Fibroblast of lung (primary cell): ENCODE measurements around the gene CD109. TPM values are rescaled to one million over a fixed set of nuclear protein-coding genes. Genes with fewer than 3 reads are reported as not detected.

ENCODE experiments used
- DNase-seq, 2 donors: peaks; one replicate each; pipeline versions ENCODE4 v3.0.0 to v3.0.0-alpha.2; 2010; ENCODE audit warnings: low read depth in 2 of 2
- H2AFZ ChIP-seq: 2 replicates; pipeline ENCODE4 v1.5.1; 2012; ENCODE audit warnings: low read length, control low read depth, inconsistent platforms
- H3K27ac ChIP-seq: 2 replicates; pipeline ENCODE4 v1.5.1; 2011; ENCODE audit warnings: low read length, control low read depth; ENCODE audit not compliant: insufficient read depth
- H3K27me3 ChIP-seq: 2 replicates; pipeline ENCODE4 v1.5.1; 2011; ENCODE audit warnings: mild to moderate bottlenecking, low read length; ENCODE audit not compliant: control insufficient read depth, insufficient read depth
- H3K36me3 ChIP-seq: 2 replicates; pipeline ENCODE4 v1.5.1; 2011; ENCODE audit warnings: low read length; ENCODE audit not compliant: control insufficient read depth, insufficient read depth
- H3K4me1 ChIP-seq: 2 replicates; pipeline ENCODE4 v1.5.1; 2011; ENCODE audit warnings: low read length; ENCODE audit not compliant: control insufficient read depth, insufficient read depth; ENCODE audit errors: extremely low read depth
- H3K4me2 ChIP-seq: 2 replicates; pipeline ENCODE4 v1.5.1; 2011; ENCODE audit warnings: low read length, control low read depth; ENCODE audit not compliant: insufficient read depth; ENCODE audit errors: extremely low read depth
- H3K4me3 ChIP-seq, 4 experiments: fragments of 200-600 bp in 1 of 4; sonication (generic) in 1 of 4; replicated peaks in 1 of 4; 2 replicates each; pipeline ENCODE4 v1.5.1; 2011 to 2016; ENCODE audit warnings: low read length in 4 of 4, low read depth in 3 of 4, mild to moderate bottlenecking in 3 of 4, control low read depth in 2 of 4, inconsistent platforms in 1 of 4, mixed read lengths in 1 of 4; ENCODE audit not compliant: insufficient read depth in 1 of 4; ENCODE audit errors: control extremely low read depth in 1 of 4
- H3K79me2 ChIP-seq: 2 replicates; pipeline ENCODE4 v1.5.1; 2012; ENCODE audit warnings: mild to moderate bottlenecking, low read length, inconsistent platforms; ENCODE audit not compliant: control insufficient read depth, insufficient read depth
- H3K9ac ChIP-seq: 2 replicates; pipeline ENCODE4 v1.5.1; 2011; ENCODE audit warnings: mild to moderate bottlenecking, low read length, control low read depth; ENCODE audit not compliant: insufficient read depth
- H3K9me3 ChIP-seq: 2 replicates; pipeline ENCODE4 v1.5.1; 2012; ENCODE audit warnings: low read depth, low read length; ENCODE audit not compliant: control insufficient read depth, insufficient read depth
- H4K20me1 ChIP-seq: 2 replicates; pipeline ENCODE4 v1.5.1; 2011; ENCODE audit warnings: low read length; ENCODE audit not compliant: control insufficient read depth, insufficient read depth; ENCODE audit errors: extremely low read depth
- EZH2 ChIP-seq: IDR thresholded peaks from 2 replicates; pipeline ENCODE4 v1.5.1; 2012; ENCODE audit warnings: low read length, control low read depth, mild to moderate bottlenecking; ENCODE audit errors: missing control alignments
- polyA plus RNA-seq, 2 donors: library from polyadenylated mRNA; depleted of rRNA in 1 of 2; stranded (reverse) in 1 of 2; unstranded in 1 of 2; fragments of >200 nt; gene quantifications; 2 replicates each; pipeline ENCODE4 v1.2.1, GENCODE V29; 2011 to 2012; ENCODE audit warnings: missing spikeins in 1 of 2
- total RNA-seq: library from RNA; depleted of rRNA; stranded (reverse); fragments of >200 nt; gene quantifications from 2 replicates; pipeline ENCODE4 v1.2.1, GENCODE V29; 2014
- TF ChIP-seq, protein P1 (sequence below), 2 donors: IDR thresholded peaks in 1 of 2; conservative IDR thresholded peaks in 1 of 2; 1 replicate in 1 of 2; 2 replicates in 1 of 2; pipeline ENCODE4 v1.5.1; 2011 to 2012; ENCODE audit warnings: low read length in 2 of 2, control low read depth in 1 of 2, inconsistent platforms in 1 of 2, low read depth in 1 of 2, mild to moderate bottlenecking in 1 of 2

CD109 gene
- total and polyA plus RNA-seq, 2 donors (not counting 1 experiment from before 2014, with no cell fraction given), result 48.4 to 51.2 TPM

DNA sequence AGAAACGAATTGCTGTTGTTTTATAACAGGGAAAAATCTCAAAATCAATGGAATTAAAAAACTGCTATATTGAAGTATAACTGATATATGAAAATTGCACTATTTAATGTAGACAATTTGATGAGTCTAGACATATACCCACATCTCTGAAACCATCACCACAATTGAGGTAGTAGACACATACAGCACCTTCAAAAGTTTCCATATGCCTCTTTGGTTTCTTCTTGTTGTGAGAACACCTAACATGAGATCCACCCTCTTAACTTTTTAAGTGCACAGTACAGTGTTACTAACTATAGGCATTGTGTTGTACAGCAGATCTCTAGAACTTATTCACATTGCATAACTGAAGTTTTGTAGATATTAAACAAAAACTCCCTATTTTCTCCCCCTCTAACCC lies 28.2 kb upstream of the CD109 start:
- Histone ChIP-seq H3K9me3 (no peaks in the 10 kb centered on the region), H3K4me3 (no peak overlapping the region), H3K4me1 (no peaks in the 10 kb centered on the region), H2AFZ (no peak overlapping the region), H3K9ac (no peak overlapping the region), H3K27ac (no peak overlapping the region), H3K27me3 (no peaks in the 10 kb centered on the region), H3K36me3 (no peaks in the 10 kb centered on the region), H3K79me2 (no peaks in the 10 kb centered on the region), H3K4me2 (no peak overlapping the region), H4K20me1 (no peaks in the 10 kb centered on the region)
- TF ChIP-seq, protein P1, sequence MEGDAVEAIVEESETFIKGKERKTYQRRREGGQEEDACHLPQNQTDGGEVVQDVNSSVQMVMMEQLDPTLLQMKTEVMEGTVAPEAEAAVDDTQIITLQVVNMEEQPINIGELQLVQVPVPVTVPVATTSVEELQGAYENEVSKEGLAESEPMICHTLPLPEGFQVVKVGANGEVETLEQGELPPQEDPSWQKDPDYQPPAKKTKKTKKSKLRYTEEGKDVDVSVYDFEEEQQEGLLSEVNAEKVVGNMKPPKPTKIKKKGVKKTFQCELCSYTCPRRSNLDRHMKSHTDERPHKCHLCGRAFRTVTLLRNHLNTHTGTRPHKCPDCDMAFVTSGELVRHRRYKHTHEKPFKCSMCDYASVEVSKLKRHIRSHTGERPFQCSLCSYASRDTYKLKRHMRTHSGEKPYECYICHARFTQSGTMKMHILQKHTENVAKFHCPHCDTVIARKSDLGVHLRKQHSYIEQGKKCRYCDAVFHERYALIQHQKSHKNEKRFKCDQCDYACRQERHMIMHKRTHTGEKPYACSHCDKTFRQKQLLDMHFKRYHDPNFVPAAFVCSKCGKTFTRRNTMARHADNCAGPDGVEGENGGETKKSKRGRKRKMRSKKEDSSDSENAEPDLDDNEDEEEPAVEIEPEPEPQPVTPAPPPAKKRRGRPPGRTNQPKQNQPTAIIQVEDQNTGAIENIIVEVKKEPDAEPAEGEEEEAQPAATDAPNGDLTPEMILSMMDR (conservative IDR thresholded peaks at IDR 0.05 in 1 of 2, IDR thresholded peaks at IDR 0.05 in 1 of 2; ENCODE audit: low read depth in 1 of 2, low read length in 2 of 2), result no peak
- no peak for TF ChIP-seq EZH2
- DNase-seq, result no peak

GRCh38 chr6:73669005-73669404 lies 27.0 kb upstream of the CD109 start:
- Histone ChIP-seq H3K4me1 (no peaks in the 10 kb centered on the region), H4K20me1 (no peaks in the 10 kb centered on the region), H3K27me3 (no peaks in the 10 kb centered on the region), H3K4me2 (no peak overlapping the region), H3K79me2 (no peaks in the 10 kb centered on the region), H3K27ac (no peak overlapping the region), H2AFZ (no peak overlapping the region), H3K9ac (no peak overlapping the region), H3K36me3 (no peaks in the 10 kb centered on the region), H3K9me3 (no peaks in the 10 kb centered on the region), H3K4me3 (no peak overlapping the region)
- no peak for DNase-seq
- no peak for TF ChIP-seq EZH2
- TF ChIP-seq, protein P1 (conservative IDR thresholded peaks at IDR 0.05 in 1 of 2, IDR thresholded peaks at IDR 0.05 in 1 of 2; ENCODE audit: low read depth in 1 of 2, low read length in 2 of 2), result no peak

DNA sequence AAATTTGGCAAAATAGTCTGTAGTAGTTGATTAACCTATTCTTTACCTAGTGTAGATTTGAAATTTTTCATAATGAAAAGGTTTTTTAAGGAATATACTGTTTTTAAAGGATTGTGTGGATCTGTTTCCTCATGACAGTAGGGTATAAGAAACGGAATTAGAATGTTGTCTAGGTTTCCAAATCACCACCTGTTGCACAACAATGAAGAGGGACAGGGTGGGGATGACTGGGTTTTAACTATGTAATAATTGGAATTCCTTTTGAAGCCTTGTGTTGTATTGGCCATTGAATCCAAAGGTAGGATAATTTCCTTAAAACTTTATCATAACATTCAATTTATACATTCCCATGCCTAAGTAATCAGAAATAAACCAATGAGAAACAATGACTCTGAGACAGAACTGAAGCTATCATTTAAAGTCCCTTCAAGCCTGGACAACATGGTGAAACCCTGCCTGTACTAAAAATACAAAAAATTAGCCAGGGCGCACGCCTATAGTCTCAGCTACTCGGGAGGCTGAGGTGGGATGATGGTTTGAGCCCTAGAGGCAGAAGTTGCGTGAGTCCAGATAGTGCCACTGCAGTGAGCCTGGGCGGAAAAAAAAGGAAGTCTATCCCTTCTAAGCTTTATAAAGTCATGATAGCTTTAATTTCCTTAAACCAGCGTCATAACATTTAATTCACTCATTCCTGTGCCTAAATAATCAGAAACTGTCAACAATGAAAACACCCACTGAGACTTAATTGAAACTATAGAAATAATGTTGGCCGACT lies 23.9 kb upstream of the CD109 start:
- DNase-seq, result no peak
- Histone ChIP-seq H3K79me2 (no peaks in the 10 kb centered on the region), H3K27me3 (no peaks in the 10 kb centered on the region), H3K9ac (no peak overlapping the region), H3K4me1 (no peaks in the 10 kb centered on the region), H3K9me3 (no peaks in the 10 kb centered on the region), H4K20me1 (no peaks in the 10 kb centered on the region), H3K27ac (no peak overlapping the region), H2AFZ (no peak overlapping the region), H3K4me2 (no peak overlapping the region), H3K36me3 (no peaks in the 10 kb centered on the region), H3K4me3 (no peak overlapping the region)
- TF ChIP-seq, protein P1 (conservative IDR thresholded peaks at IDR 0.05 in 1 of 2, IDR thresholded peaks at IDR 0.05 in 1 of 2; ENCODE audit: low read depth in 1 of 2, low read length in 2 of 2), result no peak
- no peak for TF ChIP-seq EZH2
